NCI-H146 (cell line): ENCODE data around the gene ZNF212.
"Not testable (repeated sequence)": the region's sequence is repeated elsewhere in the genome, so short reads cannot be mapped to it uniquely, and the experiment has no call there.

ENCODE experiments used
- DNase-seq: peaks from one replicate; lab custom pipeline; 2025; lab: John Stamatoyannopoulos, UW

Gene ZNF212

DNA sequence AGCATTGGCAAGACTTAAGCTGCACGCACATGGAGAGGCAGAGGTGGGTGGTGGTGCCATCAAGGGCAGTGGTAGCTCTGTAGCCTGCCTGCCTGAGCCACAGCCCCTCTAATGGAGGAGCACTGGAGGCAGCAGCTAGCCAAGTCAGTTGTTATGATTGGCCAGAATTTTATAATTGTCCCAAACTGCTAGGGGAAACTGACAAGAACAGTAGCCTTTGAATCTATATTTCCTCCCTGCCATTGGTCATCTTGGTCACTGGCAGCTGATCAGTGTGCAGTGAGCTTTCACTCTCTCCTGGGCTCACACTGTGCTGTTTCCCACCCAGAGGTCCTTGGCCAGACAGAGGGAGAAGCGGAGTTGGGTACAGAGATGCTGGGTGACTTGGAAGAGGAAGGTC is 12.9 kb downstream of the ZNF212 start:
- DNase-seq, result no peak

DNA sequence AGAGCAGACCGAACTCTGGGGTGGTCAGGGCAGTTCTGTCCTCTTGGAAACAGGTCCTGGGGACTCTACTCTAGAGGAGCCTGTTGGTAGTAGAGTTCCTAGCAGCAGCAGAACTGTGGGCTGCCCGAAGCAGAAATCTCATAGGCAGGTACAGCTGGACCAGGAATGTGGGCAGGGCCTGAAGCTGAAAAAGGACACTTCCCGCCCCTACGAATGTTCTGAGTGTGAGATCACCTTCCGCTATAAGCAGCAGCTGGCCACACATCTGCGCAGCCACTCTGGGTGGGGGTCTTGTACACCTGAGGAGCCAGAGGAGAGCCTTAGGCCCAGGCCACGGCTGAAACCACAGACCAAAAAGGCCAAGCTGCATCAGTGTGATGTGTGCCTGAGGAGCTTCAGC is 14.2 kb downstream of the ZNF212 start:
- DNase-seq, result no peak

DNA sequence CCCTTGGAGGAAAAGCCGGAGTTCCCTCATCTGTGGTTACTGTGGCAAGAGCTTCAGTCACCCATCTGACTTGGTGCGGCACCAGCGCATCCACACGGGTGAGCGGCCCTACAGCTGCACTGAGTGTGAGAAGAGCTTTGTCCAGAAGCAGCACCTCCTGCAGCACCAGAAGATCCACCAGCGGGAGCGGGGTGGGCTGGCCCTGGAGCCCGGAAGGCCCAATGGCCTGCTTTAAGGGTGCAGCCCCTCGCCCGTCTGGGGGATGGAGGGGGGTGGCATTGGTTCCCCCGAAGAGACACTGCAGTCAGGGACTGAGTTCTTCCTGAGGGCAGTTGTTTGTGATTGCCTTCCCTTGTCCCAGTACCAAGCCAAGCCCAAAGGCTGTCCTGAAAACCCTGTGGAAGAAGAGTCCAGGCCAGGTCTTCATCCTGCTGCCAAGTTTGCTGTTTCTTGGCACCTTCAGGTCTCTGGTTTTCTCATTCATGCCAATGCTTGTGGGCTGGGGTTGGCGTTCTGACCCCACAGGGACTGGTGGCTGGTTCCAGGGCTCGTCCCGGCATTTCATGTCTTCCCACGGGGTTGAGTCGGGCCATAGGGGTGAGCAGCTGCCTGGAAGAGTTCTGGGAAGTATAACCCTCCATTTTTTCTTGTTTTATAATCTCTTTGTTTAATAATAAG is 14.9 kb downstream of the ZNF212 start:
- DNase-seq, result no peak

DNA sequence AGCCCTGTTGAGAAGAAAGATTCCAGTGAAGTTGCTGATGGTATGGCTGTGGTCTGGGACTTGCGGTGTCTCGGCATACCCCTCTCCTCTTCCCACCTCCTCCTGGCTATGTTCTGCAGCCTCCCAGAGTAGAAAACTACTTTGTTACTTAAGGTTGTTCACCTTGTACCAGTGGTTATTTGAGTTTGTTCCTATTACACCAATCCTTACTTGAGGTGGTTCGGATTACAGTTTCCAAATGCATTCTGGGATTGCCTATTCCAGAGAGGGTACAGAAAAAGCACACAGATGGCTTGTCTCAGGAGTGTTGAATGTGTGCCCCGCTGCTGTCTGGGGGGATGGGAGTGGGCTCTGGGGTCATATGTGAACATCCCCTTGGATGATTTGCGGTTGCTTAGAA is 15.7 kb downstream of the ZNF212 start:
- no peak for DNase-seq

DNA sequence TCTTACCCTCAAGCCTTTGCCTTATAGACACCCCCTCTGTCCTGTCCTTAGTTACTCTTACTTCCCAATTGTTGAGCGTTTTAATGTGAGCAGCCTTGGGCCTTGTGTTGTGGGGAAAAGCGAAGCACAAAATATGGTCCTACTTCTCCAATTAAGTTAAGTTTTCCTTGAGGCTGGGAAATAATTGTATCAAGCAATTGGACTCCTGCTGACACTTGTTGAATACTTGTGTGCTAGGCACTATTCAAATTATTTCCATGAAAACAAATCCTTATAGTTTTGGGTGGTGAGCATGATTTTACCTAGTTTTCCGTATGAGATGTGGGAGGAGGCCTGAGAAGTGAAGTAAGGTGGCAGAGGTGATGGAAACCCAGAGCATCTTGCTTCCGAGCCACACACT is 17.1 kb downstream of the ZNF212 start:
- no peak for DNase-seq

DNA sequence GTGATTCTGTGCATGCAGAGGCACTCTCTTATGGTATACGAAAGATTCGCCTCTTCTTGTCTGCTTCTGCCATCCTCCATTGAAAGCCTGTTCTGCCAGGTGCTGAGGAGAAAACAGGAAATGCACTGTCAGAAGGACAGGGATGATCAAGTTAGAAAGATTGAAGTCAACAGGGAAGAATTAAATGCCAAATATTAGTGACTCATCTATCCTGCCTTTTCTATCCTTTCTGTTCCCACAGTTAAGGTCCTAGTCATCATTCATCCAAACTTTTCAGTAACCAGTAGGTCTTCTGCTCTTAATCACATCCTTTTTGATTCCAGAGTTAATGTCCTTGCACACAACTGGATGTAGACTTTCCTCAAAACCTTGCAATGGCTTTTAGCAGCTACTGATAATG is 17.7 kb downstream of the ZNF212 start:
- DNase-seq, result no peak

DNA sequence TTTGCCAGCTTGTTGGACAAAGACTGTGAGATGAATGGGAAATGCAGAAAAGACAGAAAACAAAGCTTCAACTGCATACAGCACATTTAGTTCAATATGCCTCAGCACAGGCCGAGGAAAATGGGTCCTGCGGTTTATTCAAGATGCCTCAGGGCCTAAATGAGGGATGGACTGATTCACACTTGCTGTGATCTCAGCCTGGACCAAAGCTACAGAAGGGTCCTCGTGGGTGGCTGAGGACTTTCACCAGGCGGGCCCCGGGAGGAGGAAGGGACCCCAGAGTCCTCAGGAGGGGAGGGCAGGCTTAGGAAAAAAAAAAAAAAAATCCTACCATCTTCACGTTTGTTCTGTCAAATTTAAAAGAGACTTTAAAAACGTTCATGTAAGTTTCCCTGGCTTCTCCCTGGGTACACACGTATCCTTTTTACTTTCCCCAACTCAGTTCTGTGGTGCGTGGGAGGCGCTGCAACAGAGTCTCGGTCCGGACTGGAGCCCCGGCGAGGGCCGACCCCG is 21.9 kb downstream of the ZNF212 start:
- DNase-seq, result peak; percentile 41

DNA sequence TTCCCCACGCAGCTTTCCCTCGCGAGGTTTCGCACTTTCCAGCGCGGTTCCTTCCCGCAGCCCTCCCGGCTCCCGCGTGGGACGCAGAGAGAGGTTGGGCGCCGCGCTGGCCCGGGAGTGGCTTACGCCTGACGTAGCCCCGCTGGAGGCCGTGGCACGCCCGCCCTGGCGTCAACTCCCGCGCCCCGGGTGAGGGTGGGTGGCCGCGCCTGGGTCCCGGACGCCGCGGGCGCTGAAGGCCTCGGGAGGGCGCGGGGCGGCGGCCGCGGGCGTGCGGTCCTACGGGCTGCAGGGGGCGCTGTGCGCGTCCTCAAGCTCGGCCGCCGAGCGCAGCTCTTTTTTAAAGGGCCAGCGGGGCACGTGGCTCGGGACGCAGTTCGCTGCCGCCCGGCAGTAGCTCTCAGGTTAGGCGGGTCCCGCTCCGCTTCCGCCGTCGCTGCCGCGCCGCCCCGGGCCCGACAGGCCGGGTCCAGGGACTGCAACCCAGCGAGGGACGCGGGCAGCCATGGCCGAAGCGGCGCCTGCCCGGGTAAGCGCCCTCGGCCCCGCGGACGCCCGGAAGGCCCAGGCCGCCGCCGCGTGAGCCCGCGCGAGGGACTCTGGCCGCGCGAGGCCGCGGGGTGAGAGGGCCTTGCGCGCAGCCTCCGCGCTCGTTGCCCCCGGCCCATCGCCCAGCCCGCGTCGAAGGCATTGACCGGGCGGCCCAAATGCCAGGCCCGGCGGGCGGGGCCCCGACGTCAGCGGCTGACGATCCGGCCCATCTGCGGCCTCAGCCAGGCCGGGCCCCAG is 22.6 kb downstream of the ZNF212 start, which contains the start of gene ZNF783:
ZNF783 (plus strand) TSS at position 368 of the 789 bp plus-strand sequence; CDS start at position 506, 138 bp downstream.
- DNase-seq, result peak; percentile 87

DNA sequence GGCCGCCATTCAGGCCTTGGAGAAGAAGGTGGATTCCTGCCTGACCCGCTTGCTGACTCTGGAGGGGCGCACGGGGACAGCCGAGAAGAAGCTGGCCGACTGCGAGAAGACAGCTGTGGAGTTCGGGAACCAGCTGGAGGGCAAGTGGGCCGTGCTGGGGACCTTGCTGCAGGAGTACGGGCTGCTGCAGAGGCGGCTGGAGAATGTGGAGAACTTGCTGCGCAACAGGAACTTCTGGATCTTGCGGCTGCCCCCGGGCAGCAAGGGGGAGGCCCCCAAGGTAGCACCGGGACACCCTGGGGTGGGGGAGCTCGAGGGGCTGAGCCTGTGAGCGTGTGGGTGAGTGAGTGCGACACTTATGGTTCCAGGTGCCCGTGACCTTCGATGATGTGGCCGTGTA is 27.0 kb downstream of the ZNF212 start:
- no peak for DNase-seq

DNA sequence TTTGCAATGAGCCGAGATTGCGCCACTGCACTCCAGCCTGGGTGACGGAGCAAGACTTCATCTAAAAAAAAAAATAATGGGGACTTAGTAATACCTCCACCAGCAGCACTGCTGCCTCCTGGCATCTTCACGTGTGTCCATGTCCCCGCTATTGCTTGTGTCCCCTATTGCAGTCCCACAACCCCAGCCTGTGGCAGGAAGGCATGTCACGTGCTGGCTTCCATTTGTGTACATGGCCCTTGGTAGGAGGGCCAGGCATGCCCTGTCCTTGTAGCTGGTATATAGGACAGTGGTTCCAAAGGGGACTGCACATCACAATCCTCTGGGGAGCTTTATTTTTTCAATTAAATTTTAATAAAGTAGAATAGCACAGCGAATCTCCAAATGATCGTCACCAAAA is 28.3 kb downstream of the ZNF212 start:
- no peak for DNase-seq

DNA sequence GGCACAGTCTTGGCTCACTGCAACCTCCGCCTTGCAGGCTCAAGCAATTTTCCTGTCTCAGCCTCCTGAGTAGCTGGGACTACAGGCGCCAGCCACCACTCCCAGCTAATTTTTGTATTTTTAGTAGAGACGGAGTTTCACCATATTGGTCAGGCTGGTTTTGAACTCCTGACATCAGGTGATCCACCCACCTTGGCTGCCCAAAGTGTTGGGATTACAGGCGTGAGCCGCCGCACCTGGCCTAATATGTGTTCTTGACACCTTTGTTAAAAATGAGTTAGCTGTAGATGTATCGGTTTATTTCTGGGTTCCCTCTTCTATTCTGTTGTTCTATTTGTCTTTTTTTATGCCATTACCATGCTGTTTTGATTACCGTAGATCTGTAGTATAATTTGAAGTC is 35.0 kb downstream of the ZNF212 start:
- not testable (repeated sequence) for DNase-seq

DNA sequence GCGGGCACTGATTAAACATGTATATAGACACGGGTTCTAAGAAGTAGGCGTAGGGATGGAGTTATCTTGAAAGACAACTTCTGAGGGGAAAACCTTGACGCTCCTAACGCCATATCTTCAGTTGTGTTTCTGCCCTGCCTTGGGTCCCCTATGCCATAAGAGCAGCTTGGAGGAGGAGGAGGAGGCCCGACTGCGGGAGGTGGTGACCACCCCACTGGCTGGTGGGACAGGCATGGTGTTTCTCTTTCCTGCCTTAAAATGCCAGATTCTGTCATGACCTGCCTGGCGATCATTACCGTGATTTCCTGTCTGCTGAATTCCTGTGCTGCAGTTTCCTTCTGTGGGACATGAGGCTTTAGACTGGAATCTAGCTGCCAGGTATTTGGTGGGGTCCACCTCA is 38.4 kb downstream of the ZNF212 start:
- DNase-seq, result no peak

DNA sequence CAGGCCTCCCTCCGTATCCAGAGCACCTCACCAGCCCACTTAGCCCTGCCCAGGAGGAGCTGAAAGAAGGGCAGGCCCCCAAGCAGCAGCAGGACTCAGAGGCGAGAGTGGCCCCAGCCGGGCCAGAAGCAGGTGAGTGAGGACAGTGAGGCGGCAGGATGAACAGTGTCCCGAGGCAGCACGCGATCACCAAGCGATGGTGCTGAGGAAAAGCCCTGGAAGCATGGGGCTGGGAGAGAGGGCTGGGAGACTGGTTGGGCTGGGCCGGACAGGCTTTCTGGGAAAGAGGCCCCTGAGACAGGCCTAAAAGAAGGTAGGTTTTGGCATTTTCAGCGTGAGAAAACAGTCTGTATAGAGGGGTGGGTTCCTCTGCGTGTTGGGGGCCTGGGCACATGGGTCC is 38.9 kb downstream of the ZNF212 start:
- DNase-seq, result no peak

DNA sequence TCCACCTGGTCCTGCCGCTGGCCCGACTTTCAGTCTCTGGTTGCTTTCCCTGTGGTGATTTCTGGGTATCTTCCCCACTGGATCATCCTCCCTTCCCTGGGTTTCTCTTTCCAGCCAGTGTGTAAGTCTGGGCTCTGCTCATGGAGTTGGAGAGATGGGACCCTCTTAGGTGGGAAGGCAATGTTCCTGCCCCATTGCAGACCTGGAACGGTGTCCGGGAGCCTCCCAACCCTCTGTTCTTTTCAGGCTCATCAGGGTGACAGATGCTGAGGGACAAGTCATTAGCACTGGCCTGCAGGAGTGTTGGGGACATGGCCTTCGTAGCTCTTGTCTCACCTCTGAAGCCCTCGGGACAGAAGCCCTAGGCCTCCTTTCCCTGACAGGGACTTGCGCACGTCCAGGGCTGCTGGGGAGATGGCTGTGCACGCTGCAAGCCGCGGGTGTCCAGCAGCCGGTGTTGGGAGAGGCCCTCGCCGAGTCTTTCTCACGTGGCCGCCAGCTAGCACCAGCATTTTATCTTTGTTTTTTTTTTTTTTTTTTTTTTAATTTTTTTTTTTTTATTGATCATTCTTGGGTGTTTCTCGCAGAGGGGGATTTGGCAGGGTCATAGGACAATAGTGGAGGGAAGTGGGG is 39.8 kb downstream of the ZNF212 start:
- DNase-seq, result no peak

DNA sequence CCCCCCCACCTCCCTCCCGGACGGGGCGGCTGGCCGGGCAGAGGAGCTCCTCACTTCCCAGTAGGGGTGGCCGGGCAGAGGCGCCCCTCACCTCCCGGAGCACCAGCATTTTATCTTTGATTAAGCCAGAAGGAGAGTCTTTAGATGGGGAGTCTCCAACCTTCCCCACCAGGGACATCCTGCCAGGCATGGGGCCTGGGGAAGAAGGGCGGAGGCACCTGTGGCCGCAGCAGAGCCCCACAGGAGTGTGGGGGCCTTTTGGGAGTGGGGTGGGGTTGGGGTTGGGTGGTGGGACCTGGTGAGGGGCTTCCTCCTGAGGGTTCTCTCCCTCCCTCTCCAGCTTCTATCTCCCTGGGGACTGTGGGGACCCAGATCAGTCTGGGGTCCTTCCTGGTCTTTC is 40.7 kb downstream of the ZNF212 start:
- DNase-seq, result no peak

DNA sequence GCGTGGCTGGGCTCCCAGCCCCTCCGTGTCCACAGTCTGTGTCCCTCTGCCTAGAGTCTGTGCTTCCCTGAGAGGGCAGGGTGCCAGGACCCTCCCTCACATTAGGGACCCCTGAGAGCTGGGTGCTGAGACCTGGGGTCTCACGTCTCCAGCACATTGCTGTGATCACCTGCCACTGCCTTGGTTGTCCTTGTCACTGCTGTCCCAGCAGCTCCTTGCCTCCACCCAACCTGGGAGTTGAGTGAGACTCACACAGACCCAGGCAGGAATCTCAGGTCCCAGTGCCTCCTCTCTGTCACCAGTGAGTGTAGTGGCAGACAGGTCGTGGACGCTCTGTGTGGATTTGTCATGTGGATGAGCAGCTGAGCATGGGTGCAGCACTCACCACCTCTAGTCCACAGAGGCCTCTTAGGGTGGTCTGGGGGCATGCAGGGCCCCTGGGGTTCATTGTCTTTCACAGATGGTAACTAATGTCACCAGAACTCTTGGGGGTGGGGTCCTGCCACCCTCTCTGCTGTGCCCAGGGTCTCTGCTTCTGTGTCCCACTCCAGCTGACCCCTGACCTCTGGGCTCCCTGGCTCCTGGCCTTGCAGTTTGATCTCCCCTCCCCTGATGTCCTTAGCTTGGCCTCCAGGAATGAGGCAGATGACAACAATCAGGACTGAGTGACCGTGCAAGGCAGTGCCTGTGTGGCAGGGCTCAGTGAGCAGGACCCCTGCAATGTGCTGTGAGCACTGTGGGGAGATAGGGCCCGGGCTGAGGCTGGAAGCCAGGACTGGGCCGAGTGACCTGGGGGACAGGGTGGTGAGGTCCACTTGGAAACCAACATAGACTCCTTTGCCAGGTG is 41.4 kb downstream of the ZNF212 start:
- no peak for DNase-seq

DNA sequence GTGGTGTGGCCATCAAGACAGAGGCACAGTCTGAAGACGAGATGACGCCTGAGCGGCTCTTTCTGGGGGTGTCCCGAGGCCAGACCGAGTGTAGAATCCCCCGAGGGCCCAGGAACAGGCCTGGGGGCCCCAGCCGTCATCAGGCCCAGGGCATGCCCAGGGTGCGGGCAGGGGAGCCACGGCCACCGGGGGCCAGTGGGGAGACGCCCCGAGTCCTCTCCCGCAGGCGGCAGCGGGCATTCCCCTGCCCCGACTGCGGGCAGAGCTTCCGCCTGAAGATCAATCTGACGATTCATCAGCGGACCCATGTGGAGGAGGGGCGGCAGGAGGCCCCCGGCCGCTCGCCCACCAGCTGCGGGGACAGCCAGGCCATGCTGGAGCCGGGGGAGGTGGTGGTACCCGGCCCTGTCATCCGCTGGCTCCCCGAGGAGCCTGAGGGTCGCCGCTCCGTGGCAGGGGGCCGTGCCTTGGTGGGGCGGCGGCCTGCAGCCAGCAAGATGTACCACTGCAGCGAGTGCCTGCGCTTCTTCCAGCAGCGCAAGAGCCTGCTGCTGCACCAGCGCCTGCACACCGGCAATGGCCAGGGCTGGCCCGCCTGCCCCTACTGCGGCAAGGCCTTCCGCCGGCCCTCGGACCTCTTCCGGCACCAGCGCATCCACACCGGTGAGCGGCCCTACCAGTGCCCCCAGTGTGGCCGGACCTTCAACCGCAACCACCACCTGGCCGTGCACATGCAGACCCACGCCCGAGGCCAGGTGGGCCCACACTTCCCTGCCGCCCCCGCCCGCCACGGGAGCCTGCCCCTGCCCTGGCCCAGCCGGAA is 42.3 kb downstream of the ZNF212 start:
- no peak for DNase-seq

DNA sequence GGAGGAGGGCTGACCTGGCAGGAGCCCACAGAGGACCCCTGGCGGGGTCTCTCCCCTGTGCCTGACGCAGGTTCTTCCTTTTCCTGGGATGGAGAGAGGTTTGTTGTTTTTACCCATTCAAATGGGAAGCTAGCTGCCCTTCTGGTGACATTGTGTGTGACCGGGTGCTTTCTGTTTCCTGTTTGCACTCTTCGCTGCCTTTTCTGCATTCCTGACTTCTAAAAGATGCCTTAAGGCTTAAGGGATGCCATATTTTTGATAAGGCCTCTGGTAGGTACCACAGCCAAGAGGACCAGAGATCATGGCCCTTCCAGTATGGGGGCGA is 42.8 kb downstream of the ZNF212 start:
- no peak for DNase-seq

DNA sequence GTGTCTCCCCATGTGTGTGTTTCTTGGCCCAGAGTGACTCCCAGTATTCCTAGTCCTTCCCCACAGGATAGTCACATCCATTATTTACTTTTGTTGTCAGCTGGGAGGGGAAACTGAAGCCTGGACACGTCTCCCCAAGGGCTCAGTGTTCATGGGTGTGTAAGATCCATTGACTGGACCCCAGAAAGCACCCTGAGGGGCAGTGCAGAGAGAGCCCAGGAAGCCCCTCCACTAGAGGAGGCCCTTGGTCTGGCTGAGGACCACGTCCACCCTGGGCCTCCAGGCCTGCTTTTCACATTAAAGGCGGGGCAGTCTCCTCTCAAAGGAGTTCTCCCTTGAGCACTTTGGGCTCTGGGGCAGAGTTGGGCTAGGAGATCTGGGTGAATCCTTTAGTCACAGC is 43.9 kb downstream of the ZNF212 start:
- DNase-seq, result no peak

DNA sequence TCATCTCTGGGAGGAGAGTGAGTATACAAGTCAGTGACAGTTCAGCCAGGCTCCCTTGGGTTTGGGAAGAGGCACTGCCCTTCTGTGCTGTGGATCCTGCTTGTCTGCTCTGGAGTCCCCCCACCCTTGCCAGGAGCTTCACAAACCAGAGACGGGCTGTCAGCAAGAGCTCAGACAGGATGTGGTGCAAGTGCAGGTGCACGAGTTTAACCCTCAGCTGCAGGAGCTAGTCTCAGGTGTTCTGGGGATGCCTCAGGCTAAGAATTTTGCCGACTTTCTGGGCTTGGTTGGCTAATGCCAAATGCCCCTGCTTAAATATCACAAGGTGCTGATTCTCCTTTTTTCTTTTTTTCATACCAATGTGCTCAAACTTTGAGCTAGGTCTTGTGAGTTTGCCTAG is 44.9 kb downstream of the ZNF212 start:
- peak; percentile 34 for DNase-seq

DNA sequence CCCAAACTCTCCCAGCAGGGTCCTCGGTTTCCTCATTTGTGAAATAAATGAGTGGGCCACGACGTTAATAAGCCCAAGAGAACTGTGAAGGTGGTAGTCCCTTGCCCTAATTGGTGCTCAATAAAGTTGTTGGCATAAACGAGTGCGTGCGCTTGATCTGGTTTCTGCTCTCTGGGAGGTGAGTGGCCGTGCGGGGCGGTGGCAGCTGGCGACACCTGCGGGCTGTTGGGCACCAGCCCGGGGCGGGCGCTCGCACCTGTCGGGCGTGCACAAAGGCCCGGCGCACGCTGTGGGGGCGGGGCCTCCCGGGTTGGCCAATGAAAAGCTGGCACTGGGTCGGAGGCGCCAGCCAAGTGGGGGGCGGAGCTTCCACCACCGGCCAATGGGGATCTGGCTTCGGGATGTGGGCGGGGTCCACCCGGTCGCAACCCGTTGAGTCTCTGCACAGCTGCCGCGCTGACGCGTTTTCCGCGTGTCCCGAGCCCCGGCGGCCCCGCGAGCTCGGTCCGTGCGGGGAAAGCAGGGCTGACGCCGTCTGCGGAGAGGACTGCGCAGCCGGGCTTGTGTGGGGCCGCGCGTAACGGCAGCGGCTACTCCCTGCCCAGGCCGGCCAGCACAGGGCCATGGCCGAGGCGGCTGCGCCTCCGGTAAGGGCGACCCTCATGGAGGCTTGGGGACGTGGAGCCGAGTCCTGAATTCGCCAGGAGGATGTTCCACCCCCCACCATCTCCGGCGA is 45.6 kb downstream of the ZNF212 start:
- DNase-seq, result peak; percentile 97
